HepG2 (cell line): ENCODE data around the gene THEMIS. TPM values are rescaled to one million over a fixed set of nuclear protein-coding genes. Genes with fewer than 3 reads are reported as not detected.
A peak's percentile ranks its signal among the peaks of the same experiment; 100 is the strongest.

Experiments
- ATAC-seq: fragments of 200-7000 bp; cut with Tn5 transposase; 3 replicates; pipeline ENCODE4 v1.9.1; 2020; ENCODE audit warnings: mild to moderate bottlenecking, moderate library complexity
- BruUV-seq: library from RNA; stranded (reverse); fragments of 400-500 nt; replicated peaks from 2 replicates; lab custom pipeline; 2021; lab: Mats Ljungman, UMichigan
- CTCF ChIA-PET: fragments of 300-600 bp; formaldehyde crosslinking; extraction: SDS; loops from one replicate; lab custom pipeline; 2021; ENCODE audit warnings: low total read pairs, inconsistent platforms, low intra/inter-chr PET ratio; lab: Yijun Ruan, JAX
- POLR2A ChIA-PET: fragments of 350-600 bp; sonication (Branson Sonifier 250); formaldehyde crosslinking; loops from one replicate; lab custom pipeline; 2020; ENCODE audit warnings: antibody characterized with exemption, inconsistent platforms; lab: Yijun Ruan, JAX
- DNase-seq: peaks from one replicate; pipeline ENCODE4 v3.0.0-alpha.2; 2015; ENCODE audit warnings: low spot score
- FAIRE-seq: peaks from 3 replicates; lab custom pipeline; 2011; peaks lifted over from hg19 to GRCh38; lab: Jason Lieb, UNC
- H2AFZ ChIP-seq: one replicate; pipeline ENCODE4 v1.6.1; 2011; ENCODE audit warnings: low read length, inconsistent platforms
- H3K27ac ChIP-seq: fragments of 300-600 bp; 3 replicates; pipeline ENCODE4 v1.8.0; 2011; ENCODE audit warnings: mixed run types, mild to moderate bottlenecking, mixed read lengths, low read length, inconsistent platforms; ENCODE audit not compliant: insufficient read depth; ENCODE audit errors: extremely low read length
- H3K27me3 ChIP-seq, 2 experiments: fragments of 200-600 bp in 1 of 2; 2 replicates in 1 of 2; 3 replicates in 1 of 2; pipeline versions ENCODE4 v1.6.0 to v1.8.0; 2011; ENCODE audit warnings: low read length in 2 of 2, mild to moderate bottlenecking in 2 of 2, moderate library complexity in 2 of 2, inconsistent platforms in 1 of 2; ENCODE audit not compliant: insufficient read depth in 2 of 2, control insufficient read depth in 1 of 2
- H3K36me3 ChIP-seq, 2 experiments: fragments of 200-600 bp in 1 of 2; replicated peaks in 1 of 2; 2 replicates in 1 of 2; 3 replicates in 1 of 2; pipeline versions ENCODE4 v1.5.1 to v1.8.0; 2011; ENCODE audit warnings: low read length in 2 of 2, inconsistent platforms in 1 of 2; ENCODE audit not compliant: insufficient read depth in 2 of 2, control insufficient read depth in 1 of 2
- H3K4me1 ChIP-seq: 2 replicates; pipeline ENCODE4 v1.5.1; 2012; ENCODE audit warnings: low read length, inconsistent platforms; ENCODE audit not compliant: insufficient read depth
- H3K4me2 ChIP-seq: 2 replicates; pipeline ENCODE4 v1.6.0; 2011; ENCODE audit warnings: low read depth, low read length, inconsistent platforms
- H3K4me3 ChIP-seq, 3 experiments: fragments of 200-600 bp in 1 of 3; sonication (generic), shearing (Covaris generic) in 1 of 3; replicated peaks in 1 of 3; 2 replicates each; pipeline ENCODE4 v1.5.1; 2011 to 2016; ENCODE audit warnings: low read length in 3 of 3, inconsistent platforms in 2 of 3, low read depth in 2 of 3, mild to moderate bottlenecking in 2 of 3, control low read depth in 1 of 3, mixed read lengths in 1 of 3; ENCODE audit not compliant: insufficient read depth in 1 of 3
- H3K79me2 ChIP-seq: one replicate; pipeline ENCODE4 v1.6.1; 2011; ENCODE audit warnings: low read length, inconsistent platforms; ENCODE audit not compliant: insufficient read depth
- H3K9ac ChIP-seq: 2 replicates; pipeline ENCODE4 v1.6.0; 2011; ENCODE audit warnings: mild to moderate bottlenecking, low read depth, low read length, inconsistent platforms; ENCODE audit not compliant: insufficient read depth
- H3K9me3 ChIP-seq: 2 replicates; pipeline ENCODE4 v1.5.1; 2012; ENCODE audit warnings: mild to moderate bottlenecking, low read length
- H4K20me1 ChIP-seq: 2 replicates; pipeline ENCODE4 v1.6.0; 2011; ENCODE audit warnings: inconsistent platforms, mild to moderate bottlenecking, low read length, moderate library complexity; ENCODE audit not compliant: insufficient read depth
- HNRNPH1 ChIP-seq: fragments of 200-400 bp; formaldehyde crosslinking; optimal IDR thresholded peaks from 2 replicates; pipeline ENCODE3; 2017; ENCODE audit warnings: mild to moderate bottlenecking, low read depth, low read length
- IKZF4 ChIP-seq: sonication (generic); formaldehyde crosslinking; IDR thresholded peaks from 2 replicates; pipeline ENCODE4 v1.5.1; 2020; ENCODE audit warnings: borderline replicate concordance, mild to moderate bottlenecking, low read depth, missing genetic modification reagents; ENCODE audit errors: not compliant biosample characterization
- KDM4B ChIP-seq: sonication (generic); formaldehyde crosslinking; IDR thresholded peaks from 2 replicates; pipeline ENCODE4 v1.4.0; 2020; ENCODE audit warnings: missing genetic modification reagents
- RFXAP ChIP-seq: sonication (generic); formaldehyde crosslinking; IDR thresholded peaks from 2 replicates; pipeline ENCODE4 v1.4.0; 2020; ENCODE audit warnings: missing genetic modification reagents, borderline replicate concordance
- STAG1 ChIP-seq: sonication (generic); formaldehyde crosslinking; IDR thresholded peaks from 2 replicates; pipeline ENCODE4 v1.4.0; 2020; ENCODE audit warnings: missing genetic modification reagents
- ZNF20 ChIP-seq: sonication (generic); formaldehyde crosslinking; IDR thresholded peaks from 2 replicates; pipeline ENCODE4 v1.4.0; 2020; ENCODE audit warnings: mild to moderate bottlenecking, moderate library complexity, missing genetic modification reagents
- ZNF430 ChIP-seq: sonication (generic); formaldehyde crosslinking; IDR thresholded peaks from 2 replicates; pipeline ENCODE4 v1.9.0; 2021; ENCODE audit warnings: mild to moderate bottlenecking, missing genetic modification reagents
- WGBS: methylation state at CpG from one replicate; pipeline ENCODE4 v1.1.6; 2017; ENCODE audit warnings: low lambda C conversion rate; 5-methylcytosine and 5-hydroxymethylcytosine counted together
- in situ Hi-C: cut with HindIII; loops from 2 replicates; pipeline ENCODE4 v1.10.0; 2017; ENCODE audit warnings: low pct_unique_long_range_greater_than_20kb; ENCODE audit not compliant: extremely low pct_ligation_motif_present
- intact Hi-C: fragments of 100-400 bp; cut with micrococcal nuclease; formaldehyde crosslinking; loops from one replicate; pipeline ENCODE4 v1.10.0; 2022; ENCODE audit not compliant: unreplicated experiment
- polyA plus RNA-seq, 8 experiments: library from polyadenylated mRNA; depleted of rRNA in 3 of 8; stranded (reverse) in 7 of 8; unstranded in 1 of 8; fragments of >200 nt; fragmentation: Illumina TruSeq in 4 of 8; extraction: Trizol in 4 of 8; gene quantifications; 2 replicates each; pipeline versions ENCODE4 v1.2.1 to v1.2.3, GENCODE V29; 2011 to 2016; ENCODE audit warnings: low read depth in 4 of 8, missing spikeins in 1 of 8, mixed read lengths in 1 of 8; ENCODE audit not compliant: insufficient read depth in 1 of 8
- total RNA-seq, 5 experiments: library from RNA; depleted of rRNA; stranded (reverse); fragments of >200 nt; fragmentation: Illumina TruSeq; extraction: Trizol; gene quantifications; 2 replicates each; pipeline ENCODE4 v1.2.3, GENCODE V29; 2016; ENCODE audit warnings: low read depth in 1 of 5
- TF ChIP-seq, protein P1 (sequence below): sonication (generic); formaldehyde crosslinking; IDR thresholded peaks from 2 replicates; pipeline ENCODE4 v1.8.0; 2022; ENCODE audit warnings: mild to moderate bottlenecking, missing genetic modification reagents, borderline replicate concordance
- TF ChIP-seq, protein P2 (sequence below): sonication (generic); formaldehyde crosslinking; IDR thresholded peaks from 2 replicates; pipeline ENCODE4 v1.4.0; 2020; ENCODE audit warnings: missing genetic modification reagents; ENCODE audit errors: not compliant biosample characterization
- TF ChIP-seq, protein P3 (sequence below): sonication (generic); formaldehyde crosslinking; IDR thresholded peaks from 2 replicates; pipeline ENCODE4 v1.5.1; 2020; ENCODE audit warnings: mild to moderate bottlenecking, missing genetic modification reagents, moderate library complexity

THEMIS gene
- total and polyA plus RNA-seq, 2 of the 13 experiments (the other 11 are each of a cell fraction or from before 2014, with no cell fraction given), result not detected

DNA sequence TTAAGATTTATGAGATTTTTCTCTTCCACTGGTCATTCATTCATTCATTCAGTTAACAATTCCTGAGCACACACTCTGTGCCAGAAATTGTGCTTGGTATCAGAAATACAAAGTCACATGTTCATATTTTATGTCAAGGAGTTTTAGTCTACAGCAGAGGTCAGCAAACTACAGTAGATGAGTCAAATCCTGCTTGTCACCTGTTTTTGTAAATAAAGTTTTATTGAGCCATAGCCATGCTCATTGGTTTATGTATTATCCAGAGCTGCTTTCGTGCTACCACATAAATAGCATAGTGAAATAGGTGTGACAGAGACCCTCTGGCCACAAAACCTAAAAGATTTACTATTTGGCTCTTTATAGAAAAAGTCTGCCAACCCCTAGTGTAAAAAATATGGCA lies 46.8 kb downstream of the THEMIS start (continued):
- TF ChIP-seq, protein P1, sequence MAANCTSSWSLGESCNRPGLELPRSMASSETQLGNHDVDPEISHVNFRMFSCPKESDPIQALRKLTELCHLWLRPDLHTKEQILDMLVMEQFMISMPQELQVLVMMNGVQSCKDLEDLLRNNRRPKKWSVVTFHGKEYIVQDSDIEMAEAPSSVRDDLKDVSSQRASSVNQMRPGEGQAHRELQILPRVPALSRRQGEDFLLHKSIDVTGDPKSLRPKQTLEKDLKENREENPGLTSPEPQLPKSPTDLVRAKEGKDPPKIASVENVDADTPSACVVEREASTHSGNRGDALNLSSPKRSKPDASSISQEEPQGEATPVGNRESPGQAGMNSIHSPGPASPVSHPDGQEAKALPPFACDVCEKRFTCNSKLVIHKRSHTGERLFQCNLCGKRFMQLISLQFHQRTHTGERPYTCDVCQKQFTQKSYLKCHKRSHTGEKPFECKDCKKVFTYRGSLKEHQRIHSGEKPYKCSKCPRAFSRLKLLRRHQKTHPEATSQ (CRISPR knock-in tag), result no peak
- TF ChIP-seq, protein P2, sequence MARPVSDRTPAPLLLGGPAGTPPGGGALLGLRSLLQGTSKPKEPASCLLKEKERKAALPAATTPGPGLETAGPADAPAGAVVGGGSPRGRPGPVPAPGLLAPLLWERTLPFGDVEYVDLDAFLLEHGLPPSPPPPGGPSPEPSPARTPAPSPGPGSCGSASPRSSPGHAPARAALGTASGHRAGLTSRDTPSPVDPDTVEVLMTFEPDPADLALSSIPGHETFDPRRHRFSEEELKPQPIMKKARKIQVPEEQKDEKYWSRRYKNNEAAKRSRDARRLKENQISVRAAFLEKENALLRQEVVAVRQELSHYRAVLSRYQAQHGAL, result no peak
- TF ChIP-seq RFXAP (CRISPR knock-in tag) (no peak), STAG1 (CRISPR knock-in tag) (peak; percentile 70), IKZF4 (no peak), HNRNPH1 (no peak)
- TF ChIP-seq, protein P3, sequence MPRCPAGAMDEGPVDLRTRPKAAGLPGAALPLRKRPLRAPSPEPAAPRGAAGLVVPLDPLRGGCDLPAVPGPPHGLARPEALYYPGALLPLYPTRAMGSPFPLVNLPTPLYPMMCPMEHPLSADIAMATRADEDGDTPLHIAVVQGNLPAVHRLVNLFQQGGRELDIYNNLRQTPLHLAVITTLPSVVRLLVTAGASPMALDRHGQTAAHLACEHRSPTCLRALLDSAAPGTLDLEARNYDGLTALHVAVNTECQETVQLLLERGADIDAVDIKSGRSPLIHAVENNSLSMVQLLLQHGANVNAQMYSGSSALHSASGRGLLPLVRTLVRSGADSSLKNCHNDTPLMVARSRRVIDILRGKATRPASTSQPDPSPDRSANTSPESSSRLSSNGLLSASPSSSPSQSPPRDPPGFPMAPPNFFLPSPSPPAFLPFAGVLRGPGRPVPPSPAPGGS (CRISPR knock-in tag), result no peak

DNA sequence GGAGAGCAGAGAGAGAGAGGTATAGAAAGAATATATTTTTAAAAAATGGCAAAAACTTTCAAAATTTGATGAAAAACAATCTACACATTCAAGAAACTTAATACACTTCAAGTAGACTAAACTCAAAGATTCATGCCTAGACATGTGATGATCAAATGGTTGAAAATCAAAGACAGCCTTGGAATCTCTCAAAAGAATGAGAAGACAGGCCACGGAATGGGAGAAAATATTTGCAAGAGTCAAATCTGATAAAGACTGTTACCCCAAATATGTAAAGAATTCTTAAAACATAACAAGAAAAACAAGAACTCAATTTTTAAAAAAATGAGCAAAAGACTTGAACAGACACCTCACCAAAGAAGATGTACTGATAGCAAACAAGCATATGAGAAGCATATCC lies 49.7 kb downstream of the THEMIS start:
- DNase-seq, result no peak
- Histone ChIP-seq H4K20me1 (no peaks in the 10 kb centered on the region), H3K9ac (no peak overlapping the region), H3K4me3 (no peak overlapping the region), H3K27me3 (no peaks in the 10 kb centered on the region), H3K9me3 (no peaks in the 10 kb centered on the region), H3K27ac (no peak overlapping the region), H3K4me2 (no peak overlapping the region), H3K4me1 (no peaks in the 10 kb centered on the region), H2AFZ (no peak overlapping the region), H3K79me2 (no peaks in the 10 kb centered on the region), H3K36me3 (no peaks in the 10 kb centered on the region)
- no TSS peak for BruUV-seq
- in situ Hi-C loops (loop anchor here (10.0 kb wide), 2 partner anchors 474 to 874 kb away; no protein-coding TSS in a partner anchor), intact Hi-C loops (loop anchor here (10.0 kb wide), 3 partner anchors 474 to 1404 kb away; partner anchors contain the start of gene PTPRK)
- POLR2A ChIA-PET, result no interaction called here
- 0% methylated on average over 1 of the region's 1 CpG for WGBS
- ATAC-seq, result no peak
- TF ChIP-seq ZNF20 (CRISPR knock-in tag) (no peak), ZNF430 (no peak), KDM4B (CRISPR knock-in tag) (no peak)
- FAIRE-seq, result no peak
- CTCF ChIA-PET, result no interaction called here
